ENCODE data around the gene PRR23B.

The PRR23B gene

DNA sequence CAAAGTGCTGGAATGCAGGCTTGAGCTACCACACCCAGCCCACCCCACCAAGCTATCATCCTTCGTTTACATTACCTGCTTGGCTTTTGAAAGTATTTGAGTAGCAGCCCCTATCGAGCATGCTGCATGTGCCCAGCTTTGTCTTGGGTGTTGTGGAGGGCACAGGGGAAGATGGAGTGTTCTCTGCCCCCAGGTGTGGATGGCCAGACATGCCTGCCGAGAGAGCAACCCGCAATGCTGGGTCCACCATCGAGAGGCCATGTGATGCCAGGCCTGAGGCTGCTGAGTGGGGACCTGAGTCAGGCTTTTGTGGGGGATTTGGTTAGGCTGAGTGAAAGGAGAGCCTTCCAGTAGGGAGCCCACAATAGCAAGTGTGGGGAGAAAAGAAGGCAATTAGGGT lies 47.8 kb downstream of the PRR23B start:
- no peak for DNase-seq

DNA sequence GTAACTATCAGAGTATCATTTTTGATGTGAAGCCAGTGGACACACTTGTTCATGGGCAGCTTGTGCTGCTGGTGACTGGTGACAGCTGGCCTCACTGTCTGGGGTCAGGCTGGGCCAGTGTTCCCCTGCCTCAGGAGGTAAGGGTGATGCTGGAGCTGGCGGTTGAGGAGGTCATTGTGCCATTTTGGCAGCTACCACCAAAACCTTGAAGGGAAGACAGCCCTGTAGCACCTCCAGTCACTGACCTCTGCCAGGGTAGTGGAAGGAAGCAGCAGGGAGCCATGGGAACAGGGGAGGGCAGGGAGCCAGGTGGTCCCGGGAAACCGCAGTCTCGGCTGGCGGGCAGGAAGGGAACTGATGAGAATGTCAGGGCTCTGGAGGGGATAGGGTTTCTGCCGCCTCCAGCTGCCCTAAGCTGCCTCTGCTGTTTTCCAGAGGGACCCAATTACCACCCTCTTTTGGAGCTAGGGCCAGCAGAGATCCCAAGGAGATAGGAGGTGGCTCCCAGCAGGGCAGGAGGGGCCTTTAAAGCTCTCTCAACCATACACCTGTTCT lies 48.9 kb downstream of the PRR23B start:
- no peak for DNase-seq

All from activated CD4-positive, CD25-positive, alpha-beta regulatory T cell (primary cell).